Retinal pigment epithelial cell (primary cell): ENCODE results near the gene PAX7.
"Not testable (repeated sequence)": the region's sequence is repeated elsewhere in the genome, so short reads cannot be mapped to it uniquely, and the experiment has no call there.

Experiments used
- DNase-seq: peaks from one replicate; pipeline ENCODE4 v3.0.0-alpha.2; 2010; ENCODE audit warnings: low read depth
- H3K4me3 ChIP-seq: 2 replicates; pipeline ENCODE4 v1.5.1; 2011; ENCODE audit warnings: mild to moderate bottlenecking, low read length, control low read depth, moderate library complexity
- TF ChIP-seq, protein P1 (sequence below): conservative IDR thresholded peaks from 2 replicates; pipeline ENCODE4 v1.5.1; 2011; ENCODE audit warnings: low read depth, low read length, control low read depth, inconsistent platforms

Gene PAX7

DNA sequence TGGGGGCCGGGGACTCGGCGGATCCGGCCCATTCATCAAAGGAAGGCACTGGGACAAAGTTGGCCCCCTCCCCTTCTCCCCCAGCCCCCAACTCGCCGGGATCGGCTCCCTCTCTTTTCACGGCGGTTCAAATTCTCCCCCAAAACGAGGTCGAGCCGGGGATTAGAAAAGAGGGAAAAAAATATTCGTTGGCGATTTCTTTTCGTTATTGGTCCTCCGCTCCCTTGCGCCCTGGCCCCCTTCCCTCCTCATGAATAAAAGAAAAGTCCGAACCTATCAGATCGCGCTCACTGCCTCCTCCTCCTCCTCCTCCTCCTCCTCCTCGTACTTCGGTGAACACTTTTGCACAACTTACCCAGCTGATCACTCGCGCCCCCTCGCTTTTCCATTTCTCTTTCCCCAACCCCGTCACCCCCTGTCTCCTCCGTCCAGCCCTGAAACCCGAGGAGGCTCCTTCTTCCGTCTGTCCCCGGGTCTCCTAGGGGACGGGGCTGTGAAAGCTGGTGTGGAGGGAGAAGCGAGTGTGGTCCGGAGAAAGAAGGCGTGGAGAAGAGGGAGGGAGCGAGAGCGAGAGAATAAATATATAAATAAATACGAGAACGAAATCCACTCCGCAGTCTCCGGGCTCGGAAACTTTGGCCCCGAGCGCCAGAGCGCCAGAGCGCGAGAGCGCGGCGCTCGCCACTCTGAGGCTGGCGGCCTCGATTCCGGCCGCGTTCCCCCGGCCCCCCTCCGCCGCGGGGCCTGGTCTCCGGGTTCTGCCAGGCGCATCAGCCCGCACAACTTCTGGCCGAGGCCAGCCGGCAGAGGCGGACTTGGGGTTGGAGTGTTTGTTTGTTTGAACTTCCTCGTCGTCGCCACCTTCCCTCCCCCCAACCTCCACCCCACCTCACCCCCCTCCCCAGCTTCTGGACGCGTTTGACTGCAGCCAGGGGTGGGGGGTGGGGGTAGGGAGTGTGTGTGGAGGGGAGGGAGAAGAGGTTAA is at the start of gene PAX7:
Gene PAX7 (plus strand): TSS at position 336 of the 985 bp plus-strand sequence. CDS start 758 bp downstream, outside the sequence.
- TF ChIP-seq, protein P1, sequence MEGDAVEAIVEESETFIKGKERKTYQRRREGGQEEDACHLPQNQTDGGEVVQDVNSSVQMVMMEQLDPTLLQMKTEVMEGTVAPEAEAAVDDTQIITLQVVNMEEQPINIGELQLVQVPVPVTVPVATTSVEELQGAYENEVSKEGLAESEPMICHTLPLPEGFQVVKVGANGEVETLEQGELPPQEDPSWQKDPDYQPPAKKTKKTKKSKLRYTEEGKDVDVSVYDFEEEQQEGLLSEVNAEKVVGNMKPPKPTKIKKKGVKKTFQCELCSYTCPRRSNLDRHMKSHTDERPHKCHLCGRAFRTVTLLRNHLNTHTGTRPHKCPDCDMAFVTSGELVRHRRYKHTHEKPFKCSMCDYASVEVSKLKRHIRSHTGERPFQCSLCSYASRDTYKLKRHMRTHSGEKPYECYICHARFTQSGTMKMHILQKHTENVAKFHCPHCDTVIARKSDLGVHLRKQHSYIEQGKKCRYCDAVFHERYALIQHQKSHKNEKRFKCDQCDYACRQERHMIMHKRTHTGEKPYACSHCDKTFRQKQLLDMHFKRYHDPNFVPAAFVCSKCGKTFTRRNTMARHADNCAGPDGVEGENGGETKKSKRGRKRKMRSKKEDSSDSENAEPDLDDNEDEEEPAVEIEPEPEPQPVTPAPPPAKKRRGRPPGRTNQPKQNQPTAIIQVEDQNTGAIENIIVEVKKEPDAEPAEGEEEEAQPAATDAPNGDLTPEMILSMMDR: no peak
- no peak for DNase-seq
- no peak within 1 kb of the TSS for H3K4me3 ChIP-seq

DNA sequence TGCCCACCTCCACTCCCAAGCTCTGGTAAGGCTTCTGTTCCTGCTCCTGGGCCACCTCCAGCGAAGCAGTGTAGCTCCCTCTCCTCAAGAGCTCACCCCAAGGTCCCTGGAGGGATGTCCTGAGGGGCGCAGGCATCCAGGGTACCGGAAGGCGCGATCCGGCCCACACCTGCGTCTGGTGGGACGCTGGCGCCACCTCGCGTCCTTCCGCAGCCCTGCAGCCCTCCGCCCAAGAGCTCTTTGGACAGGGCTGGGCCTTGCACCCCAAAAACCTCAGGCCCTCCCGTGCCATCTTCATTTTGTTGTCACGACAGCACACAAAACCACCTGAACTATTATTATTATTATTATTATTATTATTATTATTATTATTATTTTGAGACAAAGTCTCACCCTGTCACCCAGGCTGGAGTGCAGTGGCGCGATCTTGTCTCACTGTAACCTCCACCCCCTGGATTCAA is 49.2 kb upstream of the PAX7 start:
- DNase-seq: no peak
- H3K4me3 ChIP-seq: no peak overlapping the region
- TF ChIP-seq, protein P1: peak; percentile 85

DNA sequence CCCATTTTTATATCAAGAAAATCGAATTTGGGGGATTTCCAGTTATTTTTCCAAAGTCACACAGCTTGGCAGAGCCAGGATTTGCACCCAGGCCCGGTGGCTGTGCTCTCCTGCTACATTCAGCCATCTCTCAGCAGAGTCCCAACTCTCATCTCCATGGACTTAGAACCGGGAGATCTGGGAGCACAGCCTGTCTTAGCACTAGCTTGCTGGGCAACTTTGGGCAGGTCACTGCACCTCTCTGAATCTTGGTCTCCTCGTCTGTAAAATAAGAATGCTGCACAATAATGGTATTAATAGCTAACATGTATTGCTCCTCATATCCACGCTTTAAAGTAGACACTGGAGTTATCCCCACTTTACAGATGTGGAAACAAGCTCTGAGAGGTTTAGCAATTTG is 47.8 kb upstream of the PAX7 start:
- DNase-seq: no peak
- no peak overlapping the region for H3K4me3 ChIP-seq
- TF ChIP-seq, protein P1: no peak

DNA sequence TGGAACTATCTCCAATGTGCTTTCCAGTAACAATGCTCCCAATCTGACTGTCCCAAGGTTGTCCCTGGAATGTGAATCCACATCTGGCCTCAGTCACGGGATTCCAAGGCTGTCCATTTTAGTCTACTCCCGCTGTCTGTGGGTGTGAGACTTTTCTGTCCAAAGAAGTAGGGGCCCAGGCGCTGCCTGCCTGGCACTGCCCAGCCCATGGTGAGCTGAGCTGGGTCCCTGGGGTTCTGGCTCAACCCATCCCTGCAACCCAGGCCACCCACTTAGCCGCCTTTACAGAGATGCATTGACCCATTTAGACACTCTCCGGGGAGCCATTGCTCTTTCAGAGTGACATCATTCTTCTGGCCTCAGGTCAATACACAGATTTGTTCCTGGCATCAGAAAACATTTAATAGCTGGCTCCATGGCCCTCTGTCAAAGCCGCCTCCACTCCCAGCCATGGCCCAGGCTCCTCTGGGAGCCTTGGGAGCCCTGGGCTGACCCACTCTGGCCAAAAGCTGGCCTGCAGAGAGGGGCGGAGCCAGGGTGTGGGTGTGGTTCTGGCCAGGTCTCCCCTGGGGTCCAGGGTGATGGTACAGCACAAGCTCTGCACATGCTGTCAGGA is 47.2 kb upstream of the PAX7 start:
- no peak overlapping the region for H3K4me3 ChIP-seq
- TF ChIP-seq, protein P1: no peak
- no peak for DNase-seq

DNA sequence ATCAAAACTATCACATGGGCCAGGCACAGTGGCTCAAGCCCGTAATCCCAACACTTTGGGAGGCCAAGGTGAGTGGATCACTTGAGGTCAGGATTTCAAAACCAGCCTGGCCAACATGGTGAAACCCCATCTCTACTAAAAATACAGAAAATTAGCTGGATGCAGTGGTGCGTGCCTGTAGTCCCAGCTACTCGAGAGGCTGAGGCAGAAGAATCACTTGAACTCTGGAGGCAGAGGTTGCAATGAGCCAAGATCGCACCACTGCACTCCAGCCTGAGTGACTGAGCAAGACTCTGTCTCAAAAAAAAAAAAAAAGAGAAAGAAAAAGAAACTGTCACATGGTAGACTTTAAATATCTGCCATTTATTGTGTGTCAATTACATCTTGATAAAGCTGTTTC is 44.6 kb upstream of the PAX7 start:
- DNase-seq, H3K4me3 ChIP-seq: not testable (repeated sequence)

DNA sequence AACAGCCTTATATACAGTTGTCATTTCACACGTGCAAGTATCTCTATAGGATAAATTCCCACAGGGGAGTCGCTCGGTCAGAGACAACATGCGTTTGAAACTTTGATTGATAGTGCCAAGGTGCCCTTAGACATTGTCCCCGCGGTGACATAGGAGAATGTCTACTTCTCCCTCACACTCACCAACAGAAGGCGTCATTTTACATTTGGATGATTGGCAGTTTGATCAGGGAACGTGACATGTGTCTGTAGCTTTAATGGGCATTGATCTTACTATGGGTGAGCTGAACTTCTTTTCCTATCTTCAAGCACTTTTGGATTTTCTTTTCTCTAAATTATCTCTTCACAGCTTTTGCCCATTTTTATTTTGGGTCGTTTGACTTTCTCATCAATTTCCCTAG is 42.6 kb upstream of the PAX7 start:
- no peak for DNase-seq
- H3K4me3 ChIP-seq: no peak overlapping the region
- TF ChIP-seq, protein P1: no peak

DNA sequence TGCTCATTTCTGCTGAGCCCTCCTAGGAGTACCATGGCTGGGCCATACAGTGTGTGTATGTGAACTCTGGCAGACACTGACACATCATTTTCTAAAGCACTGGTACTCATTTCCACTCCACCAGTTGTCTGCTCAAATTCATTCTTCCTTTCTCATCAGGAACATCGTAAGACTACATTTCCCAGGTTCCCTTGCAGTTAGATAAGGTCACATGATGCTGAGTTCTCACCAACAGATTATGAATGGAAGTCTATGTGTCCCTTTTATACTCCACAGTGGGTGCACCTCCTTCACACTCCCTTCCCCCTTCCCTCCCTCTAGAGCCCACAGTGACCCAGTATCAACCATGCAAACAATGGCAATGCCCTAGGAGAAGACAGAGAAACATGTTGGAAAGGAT is 38.3 kb upstream of the PAX7 start:
- no peak for DNase-seq
- TF ChIP-seq, protein P1: no peak
- H3K4me3 ChIP-seq: no peak overlapping the region
